Kasumi-1 (cell line): Measurements from ENCODE around the gene SNAPC5.
"Not testable (repeated sequence)": the region's sequence is repeated elsewhere in the genome, so short reads cannot be mapped to it uniquely, and the experiment has no call there.

ENCODE experiments used
- DNase-seq, 2 experiments: peaks; one replicate each; lab custom pipeline; 2025; lab: John Stamatoyannopoulos, UW

SNAPC5 gene

DNA sequence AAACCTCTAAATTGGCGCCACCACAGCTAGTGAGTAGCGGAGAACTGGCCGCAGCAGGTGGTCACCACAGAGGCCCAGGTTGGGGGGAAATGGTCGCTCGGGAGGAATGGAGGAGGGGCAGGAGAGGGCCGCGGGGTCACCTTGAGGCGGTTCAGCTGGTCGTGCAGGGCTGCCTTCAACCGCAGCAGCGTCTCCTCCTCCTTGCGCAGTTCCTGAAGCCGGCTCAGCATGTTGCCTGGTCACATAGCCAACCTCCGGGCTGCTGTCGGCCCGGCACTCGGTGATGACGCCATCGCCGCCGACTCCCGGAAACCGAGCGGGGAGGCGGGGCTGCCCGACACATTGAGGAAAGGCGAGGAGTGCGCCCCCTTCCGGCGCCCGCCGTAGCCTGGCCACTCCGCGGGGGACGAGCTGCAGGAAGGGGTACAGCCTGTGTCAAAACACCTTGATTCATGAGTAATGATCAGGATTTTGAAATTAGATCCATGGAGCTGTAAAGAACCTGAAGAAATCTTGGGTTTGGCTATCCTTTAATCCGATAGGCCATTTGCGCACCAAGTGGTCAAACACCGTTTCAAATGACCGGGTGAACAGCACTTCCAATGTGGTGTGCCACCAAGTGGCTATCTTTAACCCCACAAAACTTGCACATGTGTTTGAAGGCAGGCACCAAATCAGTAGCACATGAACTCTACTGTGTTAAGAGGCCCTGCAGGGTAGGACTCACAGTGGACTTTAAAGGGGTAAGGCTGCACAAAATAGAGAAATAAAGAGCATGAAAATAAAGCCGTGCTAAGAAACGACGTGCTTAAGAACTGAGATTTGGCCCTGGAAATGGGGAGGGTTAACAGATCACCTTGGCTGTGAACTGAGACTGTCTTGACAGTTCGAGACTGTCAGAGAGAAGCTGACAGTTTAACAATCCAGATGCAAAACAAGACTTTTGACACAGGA, at the start of gene SNAPC5:
TSS of gene SNAPC5 (minus strand) at position 261 of the 954 bp plus-strand sequence. CDS start at position 230, 31 bp downstream.
- peak; percentile 89 to 91 for DNase-seq

DNA sequence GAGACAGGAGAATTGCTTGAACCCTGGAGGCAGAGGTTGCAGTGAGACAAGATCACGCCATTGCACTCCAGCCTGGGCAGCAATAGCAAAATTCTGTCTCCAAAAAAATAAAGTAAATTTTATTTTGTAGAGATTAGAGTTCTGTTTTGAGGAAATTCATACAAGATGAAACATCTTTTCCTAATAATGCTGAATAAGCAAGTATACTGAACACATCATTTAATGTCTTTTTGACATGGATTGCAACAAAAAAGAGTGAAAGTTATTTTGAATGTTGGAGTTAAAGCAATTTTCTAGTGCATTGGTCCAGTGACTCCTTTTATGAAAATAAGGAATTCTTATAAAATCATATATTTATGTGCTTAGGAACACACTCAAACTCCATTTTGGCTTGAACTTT, 47.7 kb upstream of the SNAPC5 start:
- DNase-seq = no peak

DNA sequence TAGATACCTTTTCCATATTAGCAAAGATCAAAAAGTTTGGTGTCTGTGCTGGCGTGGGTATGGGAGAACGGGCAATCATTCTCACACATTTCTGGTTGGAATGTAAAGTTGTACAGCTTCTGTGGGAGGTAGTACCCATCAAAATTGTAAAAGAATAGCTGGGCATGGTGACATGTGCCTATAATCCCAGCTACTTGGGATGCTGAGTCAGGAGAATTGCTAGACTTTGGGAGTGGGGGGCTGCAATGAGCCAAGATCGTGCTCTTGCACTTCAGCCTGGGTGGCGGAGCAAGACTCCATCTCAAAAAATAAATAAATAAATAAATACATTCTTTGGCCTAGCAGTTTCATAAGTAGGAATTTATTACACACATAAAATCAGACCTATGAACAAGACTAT, 45.3 kb upstream of the SNAPC5 start:
- DNase-seq = no peak

- DNase-seq = no peak
Observed at GRCh38 chr15:66535056-66535455, 37.5 kb upstream of the SNAPC5 start.

- DNase-seq = no peak
Observed at GRCh38 chr15:66524838-66525237, 27.3 kb upstream of the SNAPC5 start.

- no peak for DNase-seq
Observed at GRCh38 chr15:66523926-66524325, 26.4 kb upstream of the SNAPC5 start.

GRCh38 chr15:66515901-66516322, 18.4 kb upstream of the SNAPC5 start:
- no peak for DNase-seq

DNA sequence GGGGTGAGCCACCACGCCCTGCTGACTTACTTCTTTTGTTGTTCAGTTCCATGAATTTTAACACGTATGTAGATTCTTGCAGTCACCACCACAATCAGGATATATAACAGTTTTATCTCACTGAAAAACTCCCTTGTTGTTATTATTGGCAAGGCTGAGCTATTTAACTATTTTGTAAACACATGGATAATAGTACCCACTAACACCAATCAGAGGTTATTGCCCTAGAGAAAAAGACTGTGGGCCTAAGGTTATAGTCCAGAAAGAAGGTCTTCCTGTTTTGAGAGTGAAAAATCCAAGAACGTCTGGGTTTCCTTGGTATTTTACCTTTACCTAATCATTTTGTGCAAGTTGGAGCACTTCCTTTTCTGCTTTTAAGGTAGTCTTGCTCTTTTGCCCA, 17.0 kb upstream of the SNAPC5 start:
- no peak for DNase-seq

DNA sequence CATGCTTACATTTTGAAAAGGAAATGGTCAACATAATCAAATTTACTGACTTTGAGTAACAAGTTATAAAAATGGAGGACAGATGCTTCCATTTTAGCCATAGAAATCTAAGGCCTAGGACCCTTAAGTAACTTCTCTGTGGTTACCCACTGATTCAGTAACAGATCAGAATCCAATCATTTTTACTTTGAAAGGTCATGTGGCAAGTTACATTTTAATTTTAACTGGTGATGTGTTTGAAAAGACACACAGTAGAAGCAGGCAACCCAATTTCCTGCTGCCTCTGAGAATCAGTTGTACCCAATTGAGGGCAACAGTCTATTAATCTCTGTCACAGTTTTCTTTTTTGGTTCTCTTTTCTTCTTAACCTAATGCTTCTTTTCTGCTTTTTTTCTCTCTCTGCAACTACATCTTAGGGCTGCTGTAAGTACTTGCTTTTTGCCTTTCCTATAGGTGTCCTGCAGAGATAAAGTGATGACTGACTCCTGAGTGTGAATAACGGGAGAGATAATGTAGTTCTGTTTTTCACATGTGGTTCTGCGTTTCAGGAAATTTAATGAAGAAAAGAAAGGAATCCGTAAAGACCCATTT, 10.8 kb upstream of the SNAPC5 start:
- no peak for DNase-seq

- DNase-seq = no peak
Observed at GRCh38 chr15:66505818-66506217, 8.3 kb upstream of the SNAPC5 start.

DNA sequence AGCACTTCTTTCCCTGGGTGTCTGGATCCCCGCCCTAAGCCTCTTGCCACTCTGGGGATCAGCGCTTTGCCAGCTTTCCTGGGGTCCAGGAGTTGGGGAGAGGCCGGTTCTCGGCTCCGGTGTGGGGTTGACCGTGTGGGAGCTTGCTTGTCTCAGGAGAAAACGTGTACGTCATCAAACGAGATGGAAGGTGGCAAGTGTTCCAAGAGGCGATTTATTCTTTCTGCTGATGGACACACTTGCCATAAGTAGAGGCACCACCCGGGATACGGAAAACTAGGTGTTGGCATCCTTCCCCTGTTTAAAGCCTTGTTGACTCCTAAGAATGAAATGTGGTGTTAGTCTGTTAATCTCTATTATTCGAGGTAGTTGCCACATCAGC, 7.9 kb upstream of the SNAPC5 start:
- peak; percentile 51 to 55 for DNase-seq

- peak; percentile 74 to 79 for DNase-seq
Observed at GRCh38 chr15:66504563-66505429, 7.2 kb upstream of the SNAPC5 start, which contains the start of the genes RPL4 and ZWILCH. RPL4 (minus strand) TSS chr15:66504855; CDS start chr15:66504790, 65 bp downstream. ZWILCH (plus strand) TSS chr15:66505326; CDS start chr15:66505339, 13 bp downstream.

DNA sequence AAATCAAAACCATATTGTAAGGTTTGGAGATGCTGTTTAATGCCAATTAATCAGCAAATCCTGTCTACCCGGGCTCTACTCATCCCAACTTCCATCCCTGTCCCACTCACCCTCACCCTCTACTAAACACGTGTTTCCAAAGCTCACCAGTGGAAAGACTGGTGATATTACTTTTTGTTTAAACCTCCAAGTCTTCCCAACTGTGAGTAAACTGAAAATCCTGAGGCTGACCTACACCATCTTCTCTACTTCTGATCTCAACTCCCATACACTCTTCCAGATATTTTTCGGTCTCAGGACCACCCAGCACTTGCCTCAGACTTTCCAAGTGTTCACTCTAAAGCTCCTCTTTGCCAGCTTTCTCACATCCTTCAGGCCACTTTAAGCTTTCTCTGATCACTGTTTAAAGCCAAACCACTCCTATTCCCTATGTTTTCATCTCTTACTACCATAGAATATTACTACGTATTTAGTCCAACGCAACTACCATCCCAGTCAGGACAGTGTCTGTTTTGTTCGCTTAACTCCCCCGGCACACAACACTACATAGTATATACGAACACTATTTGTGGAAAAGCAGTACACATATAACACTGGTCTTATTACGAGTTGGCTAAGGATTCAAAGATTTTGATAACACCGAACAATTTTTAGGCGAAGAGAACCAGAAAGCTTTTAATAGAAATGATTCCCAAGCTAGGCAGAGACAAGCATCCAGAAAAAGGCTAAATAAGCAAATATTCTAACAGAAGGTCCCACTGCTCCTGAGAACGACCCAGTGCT, 6.4 kb upstream of the SNAPC5 start:
- peak in 1 of 2 experiments; percentile 20 for DNase-seq

GRCh38 chr15:66503041-66503648, 5.6 kb upstream of the SNAPC5 start:
- DNase-seq = not testable (repeated sequence)

- DNase-seq = no peak
Observed at GRCh38 chr15:66502491-66502890, 4.9 kb upstream of the SNAPC5 start.

GRCh38 chr15:66500346-66500745, 2.8 kb upstream of the SNAPC5 start:
- not testable (repeated sequence) for DNase-seq

- peak; percentile 52 to 53 for DNase-seq
Observed at GRCh38 chr15:66498501-66499386, 1.2 kb upstream of the SNAPC5 start.

DNA sequence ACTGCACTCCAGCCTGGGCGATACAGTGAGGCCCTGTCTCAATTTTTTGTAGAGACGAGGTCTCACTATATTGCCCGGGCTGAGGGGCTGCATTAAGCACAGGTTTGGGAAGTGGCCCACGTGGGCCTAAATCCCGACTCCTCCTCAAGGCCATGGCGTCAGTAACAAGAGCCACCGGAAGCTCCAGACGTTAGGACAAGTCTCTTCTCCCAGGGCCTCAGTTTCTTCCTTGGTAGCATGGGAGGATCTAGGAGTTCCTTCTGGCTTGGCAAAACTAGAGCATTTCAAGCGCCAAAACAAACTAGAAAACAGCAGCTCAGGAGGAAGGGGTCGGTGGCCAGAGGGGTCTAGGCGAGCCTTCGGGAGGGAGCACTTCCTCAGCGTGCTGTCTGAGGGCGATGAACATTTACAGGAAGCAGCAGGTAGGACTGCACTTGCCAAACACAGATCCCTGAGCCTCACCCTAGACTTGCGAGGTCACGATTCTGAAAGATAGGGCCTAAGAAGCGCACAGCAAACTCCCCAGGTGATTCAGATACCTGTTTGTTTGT, 536 bp downstream of the SNAPC5 start:
- peak; percentile 49 to 53 for DNase-seq

- no peak for DNase-seq
Observed at GRCh38 chr15:66494262-66494661, 3.3 kb downstream of the SNAPC5 start.
